Naive B cell (primary cell): Measurements from ENCODE around the gene PALLD. TPM values are rescaled to one million over a fixed set of nuclear protein-coding genes. Genes with fewer than 3 reads are reported as not detected.

Experiments used
- ATAC-seq, 2 donors: fragments of 150-1000 bp; cut with Tn5 transposase; 2 replicates each; pipeline ENCODE4 v1.10.0; 2021; ENCODE audit warnings: low read depth in 2 of 2, mild to moderate bottlenecking in 2 of 2, moderate library complexity in 2 of 2
- DNase-seq: peaks from one replicate; pipeline ENCODE4 v3.0.0; 2022
- H3K27ac Mint-ChIP-seq, 6 donors: one replicate each; pipeline ENCODE4 v1.8.0; 2020 to 2022; ENCODE audit warnings: mild to moderate bottlenecking in 6 of 6, mixed read lengths in 6 of 6, moderate library complexity in 5 of 6, inconsistent platforms in 2 of 6
- H3K27me3 Mint-ChIP-seq, 3 donors: one replicate each; pipeline ENCODE4 v1.8.0; 2021 to 2022; ENCODE audit warnings: mixed read lengths in 3 of 3, mild to moderate bottlenecking in 1 of 3
- H3K36me3 Mint-ChIP-seq, 2 donors: one replicate each; pipeline ENCODE4 v1.8.0; 2020 to 2022; ENCODE audit warnings: mixed read lengths in 2 of 2, inconsistent platforms in 1 of 2, mild to moderate bottlenecking in 1 of 2
- H3K4me1 Mint-ChIP-seq, 3 donors: one replicate each; pipeline ENCODE4 v1.8.0; 2020 to 2022; ENCODE audit warnings: mixed read lengths in 3 of 3, inconsistent platforms in 1 of 3, mild to moderate bottlenecking in 1 of 3, moderate library complexity in 1 of 3
- H3K4me3 Mint-ChIP-seq, 8 donors: one replicate each; pipeline ENCODE4 v1.8.0; 2020 to 2022; ENCODE audit warnings: mild to moderate bottlenecking in 8 of 8, mixed read lengths in 8 of 8, moderate library complexity in 8 of 8, inconsistent platforms in 2 of 8
- H3K9me3 Mint-ChIP-seq, 7 donors: one replicate each; pipeline ENCODE4 v1.8.0; 2020 to 2022; ENCODE audit warnings: mixed read lengths in 7 of 7, mild to moderate bottlenecking in 5 of 7, inconsistent platforms in 2 of 7, moderate library complexity in 1 of 7
- polyA plus RNA-seq, 6 donors: library from polyadenylated mRNA; unstranded; fragments of 300-500 nt; fragmentation: Illumina TruSeq; gene quantifications; one replicate each; pipeline ENCODE4 v1.2.3, GENCODE V29; 2021; ENCODE audit warnings: low read depth in 6 of 6

The PALLD gene
- polyA plus RNA-seq, 6 donors from 2014 or later = 0.58 to 0.83 (median 0.78) TPM; not detected in 2

GRCh38 chr4:168604496-168605373, 107.9 kb downstream of the PALLD start:
- Mint-ChIP-seq H3K27ac (no peak overlapping the region), H3K4me3 (no peak overlapping the region), H3K36me3 (no peaks in the 10 kb centered on the region), H3K9me3 (no peaks in the 10 kb centered on the region), H3K4me1 (no peaks in the 10 kb centered on the region), H3K27me3 (no peaks in the 10 kb centered on the region)
- ATAC-seq = no peak
- DNase-seq = no peak

DNA sequence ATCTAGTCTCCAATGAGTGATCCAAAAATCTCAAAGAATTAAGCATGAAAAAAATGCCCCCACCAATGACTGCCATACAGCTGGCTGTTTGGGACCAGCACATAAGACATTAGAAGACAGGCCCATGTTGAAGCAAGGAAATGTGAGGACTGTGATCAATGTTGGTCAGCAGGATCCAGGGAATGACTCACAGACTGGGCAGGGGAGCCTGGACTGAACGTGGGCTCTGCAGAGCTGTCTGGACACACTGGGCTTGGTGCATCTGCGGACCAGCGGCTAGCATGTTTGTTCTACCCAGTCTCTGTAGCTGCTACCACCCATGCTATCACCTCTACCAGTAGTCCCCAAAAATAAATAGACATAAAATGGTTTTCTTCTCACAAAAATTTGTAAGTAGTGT, 108.6 kb downstream of the PALLD start:
- no peaks in the 10 kb centered on the region for H3K4me1 Mint-ChIP-seq
- H3K9me3 Mint-ChIP-seq = no peaks in the 10 kb centered on the region
- peaks cover 0 to under 1% (median 0%) of the 10 kb centered on the region in 3 donors for H3K27me3 Mint-ChIP-seq
- DNase-seq (no peak), ATAC-seq (no peak)
- H3K27ac Mint-ChIP-seq = no peak overlapping the region
- H3K4me3 Mint-ChIP-seq = no peak overlapping the region
- H3K36me3 Mint-ChIP-seq = no peaks in the 10 kb centered on the region

GRCh38 chr4:168607215-168607614, 110.4 kb downstream of the PALLD start:
- Mint-ChIP-seq H3K9me3 (peaks cover 0 to 4% (median 0%) of the 10 kb centered on the region in 7 donors), H3K4me1 (no peaks in the 10 kb centered on the region), H3K4me3 (no peak overlapping the region), H3K27ac (no peak overlapping the region), H3K36me3 (no peaks in the 10 kb centered on the region), H3K27me3 (peaks cover 0 to 12% (median 5%) of the 10 kb centered on the region in 3 donors)
- no peak for DNase-seq
- no peak for ATAC-seq

GRCh38 chr4:168608771-168609170, 111.9 kb downstream of the PALLD start:
- H3K36me3 Mint-ChIP-seq = no peaks in the 10 kb centered on the region
- H3K9me3 Mint-ChIP-seq = peaks cover 0 to 4% (median 0%) of the 10 kb centered on the region in 7 donors
- H3K4me1 Mint-ChIP-seq = no peaks in the 10 kb centered on the region
- peaks cover 0 to 12% (median 10%) of the 10 kb centered on the region in 3 donors for H3K27me3 Mint-ChIP-seq
- DNase-seq (no peak), ATAC-seq (no peak)
- no peak overlapping the region for H3K4me3 Mint-ChIP-seq
- no peak overlapping the region for H3K27ac Mint-ChIP-seq

- DNase-seq (no peak), ATAC-seq (no peak)
- no peaks in the 10 kb centered on the region for H3K4me1 Mint-ChIP-seq
- H3K27ac Mint-ChIP-seq = no peak overlapping the region
- H3K36me3 Mint-ChIP-seq = no peaks in the 10 kb centered on the region
- H3K4me3 Mint-ChIP-seq = no peak overlapping the region
- H3K9me3 Mint-ChIP-seq = peaks cover 0 to 4% (median 0%) of the 10 kb centered on the region in 7 donors
- peaks cover 0 to 12% (median 10%) of the 10 kb centered on the region in 3 donors for H3K27me3 Mint-ChIP-seq
These were observed 112.5 kb downstream of the PALLD start for GRCh38 chr4:168609369-168609768.

DNA sequence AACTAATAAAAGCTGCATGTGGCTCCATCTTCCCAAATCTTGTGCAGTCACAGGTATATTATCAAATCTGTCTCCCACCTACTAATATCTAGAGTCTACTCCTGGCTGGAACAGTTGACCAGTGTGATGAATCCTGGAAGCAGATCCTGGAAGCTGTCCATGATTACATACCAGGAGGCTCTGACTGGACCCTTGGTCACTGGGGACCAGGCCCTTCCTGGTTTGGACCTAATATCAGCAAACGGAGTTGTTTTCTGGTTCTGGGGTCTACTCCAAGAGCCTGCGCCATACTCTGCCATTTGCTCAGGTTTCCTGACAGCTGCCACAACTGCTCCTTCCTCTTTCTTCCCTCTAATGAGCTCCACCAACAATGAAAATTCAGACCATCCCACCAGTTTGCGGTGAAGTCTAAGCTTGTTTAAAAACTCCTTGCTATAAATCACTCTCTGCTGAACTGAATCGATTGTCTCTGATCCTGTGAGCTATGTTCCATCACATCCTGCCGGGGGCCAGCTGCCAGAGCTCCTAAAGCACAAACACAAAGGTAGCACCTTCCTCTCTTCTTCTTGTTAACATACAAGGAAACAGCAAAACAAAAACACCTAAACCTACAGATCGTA, 114.2 kb downstream of the PALLD start:
- H3K4me3 Mint-ChIP-seq = no peak overlapping the region
- H3K4me1 Mint-ChIP-seq = no peaks in the 10 kb centered on the region
- ATAC-seq (no peak), DNase-seq (no peak)
- H3K27me3 Mint-ChIP-seq = peaks cover 0 to 12% (median 10%) of the 10 kb centered on the region in 3 donors
- H3K9me3 Mint-ChIP-seq = peaks cover 0 to 4% (median 0%) of the 10 kb centered on the region in 7 donors
- H3K27ac Mint-ChIP-seq = no peak overlapping the region
- no peaks in the 10 kb centered on the region for H3K36me3 Mint-ChIP-seq

GRCh38 chr4:168612450-168613135, 115.7 kb downstream of the PALLD start:
- Mint-ChIP-seq H3K9me3 (peaks cover 0 to 4% (median 0%) of the 10 kb centered on the region in 7 donors), H3K27me3 (peaks cover 0 to 14% (median 12%) of the 10 kb centered on the region in 3 donors), H3K4me3 (no peak overlapping the region), H3K4me1 (no peaks in the 10 kb centered on the region), H3K27ac (no peak overlapping the region), H3K36me3 (no peaks in the 10 kb centered on the region)
- DNase-seq = no peak
- ATAC-seq = no peak

GRCh38 chr4:168613869-168614268, 117.0 kb downstream of the PALLD start:
- Mint-ChIP-seq H3K27me3 (peaks cover 0 to 15% (median 12%) of the 10 kb centered on the region in 3 donors), H3K9me3 (peaks cover 0 to 4% (median 0%) of the 10 kb centered on the region in 7 donors), H3K27ac (no peak overlapping the region)

GRCh38 chr4:168614281-168615057, 117.6 kb downstream of the PALLD start:
- Mint-ChIP-seq H3K9me3 (peaks cover 0 to 4% (median 0%) of the 10 kb centered on the region in 7 donors), H3K27me3 (peaks cover 0 to 15% (median 12%) of the 10 kb centered on the region in 3 donors), H3K36me3 (no peaks in the 10 kb centered on the region), H3K27ac (no peak overlapping the region), H3K4me3 (no peak overlapping the region), H3K4me1 (no peaks in the 10 kb centered on the region)
- no peak for ATAC-seq
- DNase-seq = no peak

More at GRCh38 chr4:168613869-168614268, 117.0 kb downstream of the PALLD start:
- H3K4me1 Mint-ChIP-seq = no peaks in the 10 kb centered on the region
- ATAC-seq (no peak), DNase-seq (no peak)
- H3K36me3 Mint-ChIP-seq = no peaks in the 10 kb centered on the region
- H3K4me3 Mint-ChIP-seq = no peak overlapping the region

GRCh38 chr4:168615294-168616065, 118.6 kb downstream of the PALLD start:
- Mint-ChIP-seq H3K9me3 (peaks cover 0 to 4% (median 0%) of the 10 kb centered on the region in 7 donors), H3K27ac (no peak overlapping the region), H3K27me3 (peaks cover 0 to 15% (median 10%) of the 10 kb centered on the region in 3 donors), H3K4me3 (no peak overlapping the region), H3K4me1 (no peaks in the 10 kb centered on the region), H3K36me3 (no peaks in the 10 kb centered on the region)
- DNase-seq (no peak), ATAC-seq (no peak)

- Mint-ChIP-seq H3K4me1 (no peaks in the 10 kb centered on the region), H3K27me3 (peaks cover 0 to 19% (median 10%) of the 10 kb centered on the region in 3 donors), H3K27ac (no peak overlapping the region), H3K4me3 (peak overlapping the region in 1 of 8 donors; percentile 1), H3K36me3 (no peaks in the 10 kb centered on the region), H3K9me3 (no peaks in the 10 kb centered on the region)
- ATAC-seq (no peak), DNase-seq (no peak)
These were observed 121.9 kb downstream of the PALLD start for GRCh38 chr4:168618577-168619265.

DNA sequence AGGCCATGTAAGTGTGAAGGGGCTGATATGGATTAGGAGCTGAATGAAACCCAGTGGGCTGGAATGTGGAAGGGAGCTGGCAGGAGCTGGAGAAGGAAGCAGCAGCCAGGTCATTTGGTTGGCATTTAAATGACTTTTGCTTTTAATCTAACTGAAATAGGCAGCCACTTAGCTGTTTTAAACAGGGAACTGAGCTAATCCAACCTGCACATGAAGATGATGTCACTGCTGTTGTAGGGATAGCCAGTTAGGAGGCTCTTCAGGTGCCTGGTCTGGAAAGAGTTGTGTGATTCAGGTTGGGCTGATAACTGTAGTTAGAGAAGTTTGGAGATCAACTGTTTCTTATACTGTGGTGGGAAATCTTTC, 122.4 kb downstream of the PALLD start:
- Mint-ChIP-seq H3K9me3 (no peaks in the 10 kb centered on the region), H3K27ac (no peak overlapping the region), H3K27me3 (peaks cover 0 to 19% (median 10%) of the 10 kb centered on the region in 3 donors), H3K4me1 (no peaks in the 10 kb centered on the region), H3K4me3 (no peak overlapping the region), H3K36me3 (no peaks in the 10 kb centered on the region)
- ATAC-seq (no peak), DNase-seq (no peak)
